ENCODE measurements around the gene COX19. TPM values are rescaled to one million over a fixed set of nuclear protein-coding genes. Genes with fewer than 3 reads are reported as not detected.

Gene COX19
- total and polyA plus RNA-seq, 7 donors: 5.1 to 12.7 (median 9.2) TPM

GRCh38 chr7:977326-978048 lies 2.1 kb upstream of the COX19 start:
- TF ChIP-seq POLR2AphosphoS5 (IDR thresholded peaks at IDR 0.05) (peak in 1 of 4 donors; percentile 28), POLR2A (IDR thresholded peaks at IDR 0.05) (no peak)
- intact Hi-C loops (cut with DNase I): no loop called here
- peaks cover 0 to 6% (median 4%) of the 10 kb centered on the region in 3 donors for H3K27me3 ChIP-seq
- peaks cover 0 to 10% (median 5%) of the 10 kb centered on the region in 4 donors for H3K36me3 ChIP-seq
- H3K4me1 ChIP-seq: peaks cover 0 to 29% (median 28%) of the 10 kb centered on the region in 4 donors
- H3K9me3 ChIP-seq: no peaks in the 10 kb centered on the region
- WGBS, 2 donors: 14 to 59% methylated on average over 19 of the region's 19 CpGs
- H3K4me3 ChIP-seq: no peak overlapping the region
- H3K27ac ChIP-seq: peak overlapping the region in 2 of 4 donors; percentile 42 to 94
- DNase-seq: no peak

DNA sequence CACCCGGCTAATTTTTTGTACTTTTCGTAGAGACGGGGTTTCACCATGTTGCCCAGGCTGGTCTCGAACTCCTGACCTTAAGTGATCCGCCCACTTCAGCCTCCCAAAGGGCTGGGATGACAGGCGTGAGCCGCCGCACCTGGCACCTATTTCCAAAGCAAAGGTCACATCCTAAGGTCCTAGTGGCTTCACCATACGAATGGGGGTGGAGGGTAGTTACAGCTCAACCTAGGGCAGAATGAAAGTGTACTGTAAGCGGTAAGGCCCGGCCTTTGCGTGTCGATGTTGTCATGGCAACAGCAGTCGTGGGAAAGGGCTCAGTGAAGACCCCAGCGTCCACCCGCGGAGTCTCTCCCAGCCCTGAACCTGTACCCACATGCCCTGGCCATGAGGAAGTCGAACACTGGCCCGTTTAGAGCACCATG lies 1.6 kb upstream of the COX19 start:
- peaks cover 0 to under 1% (median 0%) of the 10 kb centered on the region in 3 donors for H3K27me3 ChIP-seq
- 13 to 68% methylated on average over 19 of the region's 19 CpGs for WGBS, 2 donors
- H3K9me3 ChIP-seq: no peaks in the 10 kb centered on the region
- no peak for DNase-seq
- TF ChIP-seq EP300 (IDR thresholded peaks at IDR 0.05): no peak
- TF ChIP-seq, protein P1, sequence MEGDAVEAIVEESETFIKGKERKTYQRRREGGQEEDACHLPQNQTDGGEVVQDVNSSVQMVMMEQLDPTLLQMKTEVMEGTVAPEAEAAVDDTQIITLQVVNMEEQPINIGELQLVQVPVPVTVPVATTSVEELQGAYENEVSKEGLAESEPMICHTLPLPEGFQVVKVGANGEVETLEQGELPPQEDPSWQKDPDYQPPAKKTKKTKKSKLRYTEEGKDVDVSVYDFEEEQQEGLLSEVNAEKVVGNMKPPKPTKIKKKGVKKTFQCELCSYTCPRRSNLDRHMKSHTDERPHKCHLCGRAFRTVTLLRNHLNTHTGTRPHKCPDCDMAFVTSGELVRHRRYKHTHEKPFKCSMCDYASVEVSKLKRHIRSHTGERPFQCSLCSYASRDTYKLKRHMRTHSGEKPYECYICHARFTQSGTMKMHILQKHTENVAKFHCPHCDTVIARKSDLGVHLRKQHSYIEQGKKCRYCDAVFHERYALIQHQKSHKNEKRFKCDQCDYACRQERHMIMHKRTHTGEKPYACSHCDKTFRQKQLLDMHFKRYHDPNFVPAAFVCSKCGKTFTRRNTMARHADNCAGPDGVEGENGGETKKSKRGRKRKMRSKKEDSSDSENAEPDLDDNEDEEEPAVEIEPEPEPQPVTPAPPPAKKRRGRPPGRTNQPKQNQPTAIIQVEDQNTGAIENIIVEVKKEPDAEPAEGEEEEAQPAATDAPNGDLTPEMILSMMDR (IDR thresholded peaks at IDR 0.05): no peak
- no peak for TF ChIP-seq POLR2A (IDR thresholded peaks at IDR 0.05)
- TF ChIP-seq POLR2AphosphoS5 (IDR thresholded peaks at IDR 0.05): no peak
- H3K4me3 ChIP-seq: no peak overlapping the region
- peaks cover 0 to 29% (median 28%) of the 10 kb centered on the region in 4 donors for H3K4me1 ChIP-seq
- H3K36me3 ChIP-seq: peaks cover 5 to 15% (median 8%) of the 10 kb centered on the region in 4 donors
- H3K27ac ChIP-seq: peak overlapping the region in 2 of 4 donors; percentile 42 to 94
- intact Hi-C loops (cut with DNase I): no loop called here

DNA sequence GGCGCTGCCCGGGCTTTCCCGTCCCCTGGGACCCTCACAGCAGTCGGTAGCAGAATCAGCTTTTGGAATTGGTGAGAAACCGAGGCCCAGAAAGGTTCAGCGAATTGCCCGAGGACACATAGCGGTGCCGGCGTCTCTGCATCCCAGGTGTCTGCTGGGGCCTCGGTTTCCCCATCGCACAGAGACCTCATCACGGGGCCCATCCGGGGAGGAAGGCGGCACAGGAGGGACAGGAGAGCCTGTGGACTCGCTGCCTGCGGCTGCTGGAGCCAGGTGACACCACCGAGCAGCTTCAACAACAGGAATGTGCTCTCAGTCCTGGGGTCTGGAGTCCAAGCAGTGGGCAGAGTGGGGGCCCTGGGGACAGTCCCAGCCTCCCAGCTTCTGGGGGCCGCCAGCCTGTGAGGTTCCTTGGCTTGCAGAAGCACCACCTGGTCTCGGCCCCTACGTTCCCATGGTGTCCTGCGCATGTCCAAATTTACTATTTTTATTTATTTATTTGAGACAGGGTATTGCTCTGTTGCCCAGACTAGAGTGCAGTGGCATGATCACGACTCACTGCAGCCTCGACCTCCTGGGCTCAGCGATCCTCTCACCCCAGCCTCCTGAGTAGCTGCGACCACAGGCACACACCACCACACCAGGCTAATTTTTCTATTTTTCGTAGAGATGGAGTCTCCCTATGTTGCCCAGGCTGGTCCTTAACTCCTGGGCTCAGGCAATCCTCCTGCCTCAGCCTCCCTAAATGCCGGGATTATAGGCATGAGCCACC lies 539 bp upstream of the COX19 start:
- Histone ChIP-seq H3K27ac (peak overlapping the region; percentile 94 to 99 (median 98)), H3K4me3 (peak overlapping the region; percentile 90 to 100 (median 100)), H3K9me3 (no peaks in the 10 kb centered on the region), H3K36me3 (peaks cover 5 to 24% (median 10%) of the 10 kb centered on the region in 4 donors), H3K4me1 (peaks cover 0 to 29% (median 28%) of the 10 kb centered on the region in 4 donors), H3K27me3 (no peaks in the 10 kb centered on the region)
- DNase-seq: no peak
- no peak for TF ChIP-seq POLR2A (IDR thresholded peaks at IDR 0.05)
- TF ChIP-seq POLR2AphosphoS5 (IDR thresholded peaks at IDR 0.05): no peak
- TF ChIP-seq EP300 (IDR thresholded peaks at IDR 0.05): no peak
- TF ChIP-seq, protein P1 (IDR thresholded peaks at IDR 0.05): no peak
- 29 to 49% methylated on average over 28 of the region's 28 CpGs for WGBS, 2 donors
- intact Hi-C loops (cut with DNase I): no loop called here

DNA sequence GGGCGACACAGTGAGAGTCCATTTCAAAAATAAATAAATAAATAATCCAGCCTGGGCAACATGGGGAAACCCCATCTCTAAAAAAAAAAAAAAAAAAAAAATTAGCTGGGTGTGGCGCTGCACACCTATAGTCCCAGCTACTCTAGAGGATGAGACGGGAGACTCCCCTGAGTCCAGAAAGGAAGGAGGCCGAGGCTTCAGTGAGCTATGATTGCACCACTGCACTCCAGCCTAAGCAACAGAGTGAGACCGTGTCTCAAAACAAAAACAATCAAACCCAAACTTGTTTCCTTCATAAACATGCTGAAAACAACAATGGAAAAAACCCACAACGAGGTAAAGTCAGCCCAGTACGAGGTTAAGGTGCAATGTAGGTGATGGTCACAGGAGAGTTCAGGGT lies 1.2 kb downstream of the COX19 start:
- Histone ChIP-seq H3K27ac (peak overlapping the region; percentile 94 to 99 (median 98)), H3K4me3 (peak overlapping the region; percentile 90 to 100 (median 100)), H3K9me3 (no peaks in the 10 kb centered on the region), H3K4me1 (peaks cover 0 to 29% (median 28%) of the 10 kb centered on the region in 4 donors), H3K27me3 (no peaks in the 10 kb centered on the region), H3K36me3 (peaks cover 7 to 39% (median 12%) of the 10 kb centered on the region in 4 donors)
- DNase-seq: no peak
- 5 to 21% methylated on average over 7 of the region's 7 CpGs for WGBS, 2 donors
- intact Hi-C loops (cut with DNase I): no loop called here
- no peak for TF ChIP-seq POLR2A (IDR thresholded peaks at IDR 0.05)
- no peak for TF ChIP-seq POLR2AphosphoS5 (IDR thresholded peaks at IDR 0.05)
- TF ChIP-seq, protein P1 (IDR thresholded peaks at IDR 0.05): no peak
- no peak for TF ChIP-seq EP300 (IDR thresholded peaks at IDR 0.05)

DNA sequence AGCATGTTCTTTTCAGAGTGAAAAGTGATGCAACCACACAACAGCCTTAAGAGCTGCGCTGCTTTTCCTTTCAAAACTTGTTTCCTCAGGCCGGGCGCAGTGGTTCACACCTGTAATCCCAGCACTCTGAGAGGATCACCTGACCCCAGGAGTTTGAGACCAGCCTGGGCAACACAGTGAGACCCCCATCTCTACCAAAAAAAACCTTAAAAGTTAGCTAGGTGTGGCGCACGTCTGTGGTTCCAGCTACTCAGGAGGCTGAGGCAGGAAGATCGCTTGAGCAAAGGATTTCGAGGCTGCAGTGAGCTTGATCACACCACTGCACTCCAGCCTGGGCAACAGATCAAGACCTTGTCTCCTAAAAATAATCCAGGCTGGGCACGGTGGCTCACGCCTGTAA lies 2.0 kb downstream of the COX19 start:
- H3K36me3 ChIP-seq: peaks cover 11 to 47% (median 20%) of the 10 kb centered on the region in 4 donors
- H3K4me1 ChIP-seq: peaks cover 0 to 29% (median 28%) of the 10 kb centered on the region in 4 donors
- H3K27me3 ChIP-seq: no peaks in the 10 kb centered on the region
- intact Hi-C loops (cut with DNase I): no loop called here
- DNase-seq: no peak
- no peak overlapping the region for H3K27ac ChIP-seq
- no peaks in the 10 kb centered on the region for H3K9me3 ChIP-seq
- TF ChIP-seq, protein P1 (IDR thresholded peaks at IDR 0.05): no peak
- TF ChIP-seq POLR2A (IDR thresholded peaks at IDR 0.05) (no peak), POLR2AphosphoS5 (IDR thresholded peaks at IDR 0.05) (no peak), EP300 (IDR thresholded peaks at IDR 0.05) (no peak)
- 79 to 88% methylated on average over 9 of the region's 9 CpGs for WGBS, 2 donors
- peak overlapping the region in 1 of 4 donors; percentile 3 for H3K4me3 ChIP-seq
